ENCODE data around the gene HEY2. TPM values are rescaled to one million over a fixed set of nuclear protein-coding genes. Genes with fewer than 3 reads are reported as not detected.

The HEY2 gene
- total RNA-seq, 1 experiment from 2014 or later, result 6.6 TPM

DNA sequence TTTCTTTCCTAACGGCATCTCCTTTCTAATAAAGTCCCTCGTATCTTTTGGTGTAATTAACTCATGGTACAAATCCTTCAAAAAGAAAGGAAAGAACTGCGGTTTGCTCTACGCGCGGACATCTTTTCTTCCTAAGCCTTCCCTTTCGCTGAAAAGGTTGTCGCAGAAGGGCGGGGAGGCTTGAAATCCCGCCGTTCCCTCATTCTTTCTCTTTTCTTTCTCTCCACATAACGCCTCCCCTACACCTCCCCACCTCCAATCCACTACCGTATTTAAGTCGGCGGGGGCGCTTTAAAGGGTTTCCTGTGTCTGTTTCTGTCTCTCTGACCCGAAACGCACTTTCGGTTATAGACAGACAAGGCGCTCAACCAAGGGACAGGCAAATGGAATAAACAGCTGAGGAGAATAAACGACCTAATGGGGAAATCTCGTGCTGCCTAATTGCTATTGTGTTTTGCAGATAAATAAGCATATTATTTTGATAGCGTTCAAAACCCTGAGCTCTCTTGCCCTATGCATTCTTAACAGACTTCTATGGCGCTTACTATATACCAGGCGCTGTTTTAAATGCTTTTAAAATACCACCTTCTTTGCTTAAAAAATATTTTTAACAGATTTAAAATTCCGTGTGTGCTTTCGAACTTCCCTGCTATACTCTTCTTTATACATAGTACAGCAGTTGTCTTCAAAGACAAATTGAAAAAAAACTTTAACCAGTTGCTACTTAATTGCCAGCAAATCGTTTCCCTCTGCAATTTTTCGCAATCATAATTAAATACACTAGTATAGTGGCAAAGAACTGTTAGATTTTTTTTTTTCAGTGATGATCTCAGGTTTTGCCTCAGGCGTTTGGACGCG, 2.5 kb upstream of the HEY2 start:
- H2AK5ac ChIP-seq (ENCODE audit: insufficient read length, low read length), result no peak overlapping the region
- peaks cover 6% of the 10 kb centered on the region for H3K4me1 ChIP-seq (ENCODE audit: insufficient read depth, low read length)
- Mint-ChIP-seq H3K4me1 (peaks cover 62 to 64% of the 10 kb centered on the region in 2 experiments), H3K36me3 (ENCODE audit: insufficient read depth in 1 of 3, low read depth in 3 of 3) (no peaks in the 10 kb centered on the region), H3K27ac (peak overlapping the region; percentile 71 to 96 (median 93)), H3K4me3 (peak overlapping the region; percentile 67 to 84), H3K27me3 (ENCODE audit: low read depth) (peaks cover 30% of the 10 kb centered on the region), H3K9me3 (no peaks in the 10 kb centered on the region; a peak in 1 of 5 replicates)
- H3K14ac ChIP-seq (ENCODE audit: insufficient read depth, low read length), result no peak overlapping the region; the same call in 1 of the 2 replicates
- H2BK20ac ChIP-seq (ENCODE audit: low read depth, low read length, poor library complexity, severe bottlenecking), result no peak overlapping the region
- no peak overlapping the region for H3K23ac ChIP-seq (ENCODE audit: insufficient read length, low read depth, low read length)
- DNase-seq, result peak; percentile 89
- H4K5ac ChIP-seq (ENCODE audit: insufficient read length, low read depth, low read length), result no peak overlapping the region
- no peaks in the 10 kb centered on the region for H3K79me1 ChIP-seq (ENCODE audit: insufficient read depth, low read depth, low read length, poor library complexity, severe bottlenecking)
- H3K79me2 ChIP-seq (ENCODE audit: insufficient read depth, low read length), result peaks cover 2% of the 10 kb centered on the region; the same call in 1 of the 2 replicates
- H3K27ac ChIP-seq (ENCODE audit: insufficient read length, low read depth, low read length), result no peak overlapping the region
- H3K4me2 ChIP-seq (ENCODE audit: insufficient read depth, insufficient read length, low read length), result peak overlapping the region; percentile 90
- H2BK12ac ChIP-seq (ENCODE audit: insufficient read length, low read depth, low read length), result no peak overlapping the region
- H3K4ac ChIP-seq (ENCODE audit: low read depth, low read length), result no peak overlapping the region
- no peaks in the 10 kb centered on the region for H3K9me3 ChIP-seq (ENCODE audit: control insufficient read depth, low read depth, low read length)
- no peak overlapping the region for H3K56ac ChIP-seq (ENCODE audit: insufficient read length, low read depth, low read length)
- peaks cover 27% of the 10 kb centered on the region for H3K23me2 ChIP-seq (ENCODE audit: insufficient read length, low read depth, low read length, poor library complexity, severe bottlenecking)
- H4K20me1 ChIP-seq (ENCODE audit: control insufficient read depth, insufficient read depth, insufficient read length), result no peaks in the 10 kb centered on the region
- H3K18ac ChIP-seq (ENCODE audit: insufficient read length, low read depth, low read length), result peak overlapping the region; percentile 11
- H3K27me3 ChIP-seq (ENCODE audit: insufficient read depth, low read length), result peaks cover 10% of the 10 kb centered on the region; the same call in 1 of the 2 replicates
- H2BK15ac ChIP-seq (ENCODE audit: low read depth, low read length), result no peak overlapping the region
- H4K91ac ChIP-seq (ENCODE audit: insufficient read length, low read depth, low read length), result no peak overlapping the region
- TF ChIP-seq, protein P1, sequence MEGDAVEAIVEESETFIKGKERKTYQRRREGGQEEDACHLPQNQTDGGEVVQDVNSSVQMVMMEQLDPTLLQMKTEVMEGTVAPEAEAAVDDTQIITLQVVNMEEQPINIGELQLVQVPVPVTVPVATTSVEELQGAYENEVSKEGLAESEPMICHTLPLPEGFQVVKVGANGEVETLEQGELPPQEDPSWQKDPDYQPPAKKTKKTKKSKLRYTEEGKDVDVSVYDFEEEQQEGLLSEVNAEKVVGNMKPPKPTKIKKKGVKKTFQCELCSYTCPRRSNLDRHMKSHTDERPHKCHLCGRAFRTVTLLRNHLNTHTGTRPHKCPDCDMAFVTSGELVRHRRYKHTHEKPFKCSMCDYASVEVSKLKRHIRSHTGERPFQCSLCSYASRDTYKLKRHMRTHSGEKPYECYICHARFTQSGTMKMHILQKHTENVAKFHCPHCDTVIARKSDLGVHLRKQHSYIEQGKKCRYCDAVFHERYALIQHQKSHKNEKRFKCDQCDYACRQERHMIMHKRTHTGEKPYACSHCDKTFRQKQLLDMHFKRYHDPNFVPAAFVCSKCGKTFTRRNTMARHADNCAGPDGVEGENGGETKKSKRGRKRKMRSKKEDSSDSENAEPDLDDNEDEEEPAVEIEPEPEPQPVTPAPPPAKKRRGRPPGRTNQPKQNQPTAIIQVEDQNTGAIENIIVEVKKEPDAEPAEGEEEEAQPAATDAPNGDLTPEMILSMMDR (conservative IDR thresholded peaks at IDR 0.05), result no peak
- no peak overlapping the region for H4K8ac ChIP-seq (replicated peaks; ENCODE audit: insufficient read length, low read depth, low read length)
- no peak overlapping the region for H2BK5ac ChIP-seq (ENCODE audit: insufficient read length, low read length)
- no peak overlapping the region for H3T11ph ChIP-seq (ENCODE audit: low read length)
- WGBS (ENCODE audit: extremely low coverage, insufficient read length, low lambda C conversion rate), result no CpG with 5 or more reads among the region's 32 CpGs
- no peak overlapping the region for H2BK120ac ChIP-seq (ENCODE audit: low read depth, low read length, poor library complexity, severe bottlenecking)
- no peak overlapping the region for H2AFZ ChIP-seq (ENCODE audit: low read length)
- peak overlapping the region; percentile 61 for H3K9ac ChIP-seq (ENCODE audit: extremely low read depth, insufficient read length, low read length)

Data from H9 (cell line).